ENCODE measurements around the gene FOXL3.

- TF ChIP-seq CTCF (IDR thresholded peaks at IDR 0.05; ENCODE audit: low read depth, low read length): no peak
- TF ChIP-seq EZH2phosphoT487 (IDR thresholded peaks at IDR 0.05; ENCODE audit: low read depth): no peak
Measured at GRCh38 chr7:327991-328702, 38.2 kb downstream of the FOXL3 start.
